ENCODE measurements around the gene ARHGAP10.
"Not testable (repeated sequence)": the region's sequence is repeated elsewhere in the genome, so short reads cannot be mapped to it uniquely, and the experiment has no call there.

Gene ARHGAP10

DNA sequence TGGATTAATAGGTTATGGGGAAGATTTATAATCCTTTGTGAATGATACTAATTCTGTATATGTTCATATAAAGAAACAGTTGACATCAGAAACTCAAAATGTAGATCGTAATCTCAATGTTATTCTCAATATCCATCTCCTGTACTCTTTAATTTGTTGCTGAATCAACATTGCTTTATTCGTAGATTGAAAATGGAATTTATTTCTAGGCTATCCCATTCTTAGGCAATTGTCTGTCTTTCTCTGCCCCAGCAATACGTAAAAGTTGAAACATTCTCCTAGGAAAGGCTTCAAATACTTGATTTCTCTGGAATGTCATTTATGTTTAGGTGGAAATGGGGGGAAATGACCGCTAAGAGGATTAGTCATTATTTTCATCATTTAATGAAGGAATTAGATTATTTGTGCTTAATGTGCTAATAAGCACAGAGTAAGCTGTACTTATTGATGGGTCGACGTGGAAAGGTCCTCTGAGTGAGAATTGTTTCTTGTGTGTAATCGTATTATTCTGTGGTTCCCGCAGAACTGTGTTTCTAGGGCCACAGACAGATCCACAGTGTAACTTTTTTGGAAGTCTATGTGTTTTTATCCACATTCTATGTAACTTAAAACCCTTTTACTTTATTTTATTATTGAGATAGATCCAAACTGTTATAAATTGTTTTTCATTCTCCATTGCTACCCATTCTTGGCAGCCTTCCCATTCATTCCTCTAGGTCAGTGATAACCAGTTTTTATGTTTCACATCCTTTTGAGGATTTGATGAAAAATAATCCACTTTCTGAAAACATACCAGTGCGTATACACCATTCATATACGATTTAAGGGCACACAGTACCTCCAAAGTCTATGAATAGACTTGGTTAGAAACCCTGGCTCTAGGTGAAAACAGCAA lies 262.9 kb downstream of the ARHGAP10 start:
- DNase-seq (ENCODE audit: low read depth), result no peak
- no peak overlapping the region for H3K4me3 ChIP-seq (ENCODE audit: low read depth, low read length)
- TF ChIP-seq, protein P1, sequence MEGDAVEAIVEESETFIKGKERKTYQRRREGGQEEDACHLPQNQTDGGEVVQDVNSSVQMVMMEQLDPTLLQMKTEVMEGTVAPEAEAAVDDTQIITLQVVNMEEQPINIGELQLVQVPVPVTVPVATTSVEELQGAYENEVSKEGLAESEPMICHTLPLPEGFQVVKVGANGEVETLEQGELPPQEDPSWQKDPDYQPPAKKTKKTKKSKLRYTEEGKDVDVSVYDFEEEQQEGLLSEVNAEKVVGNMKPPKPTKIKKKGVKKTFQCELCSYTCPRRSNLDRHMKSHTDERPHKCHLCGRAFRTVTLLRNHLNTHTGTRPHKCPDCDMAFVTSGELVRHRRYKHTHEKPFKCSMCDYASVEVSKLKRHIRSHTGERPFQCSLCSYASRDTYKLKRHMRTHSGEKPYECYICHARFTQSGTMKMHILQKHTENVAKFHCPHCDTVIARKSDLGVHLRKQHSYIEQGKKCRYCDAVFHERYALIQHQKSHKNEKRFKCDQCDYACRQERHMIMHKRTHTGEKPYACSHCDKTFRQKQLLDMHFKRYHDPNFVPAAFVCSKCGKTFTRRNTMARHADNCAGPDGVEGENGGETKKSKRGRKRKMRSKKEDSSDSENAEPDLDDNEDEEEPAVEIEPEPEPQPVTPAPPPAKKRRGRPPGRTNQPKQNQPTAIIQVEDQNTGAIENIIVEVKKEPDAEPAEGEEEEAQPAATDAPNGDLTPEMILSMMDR (IDR thresholded peaks at IDR 0.05; ENCODE audit: insufficient read depth, low read depth, low read length, missing control alignments), result no peak

DNA sequence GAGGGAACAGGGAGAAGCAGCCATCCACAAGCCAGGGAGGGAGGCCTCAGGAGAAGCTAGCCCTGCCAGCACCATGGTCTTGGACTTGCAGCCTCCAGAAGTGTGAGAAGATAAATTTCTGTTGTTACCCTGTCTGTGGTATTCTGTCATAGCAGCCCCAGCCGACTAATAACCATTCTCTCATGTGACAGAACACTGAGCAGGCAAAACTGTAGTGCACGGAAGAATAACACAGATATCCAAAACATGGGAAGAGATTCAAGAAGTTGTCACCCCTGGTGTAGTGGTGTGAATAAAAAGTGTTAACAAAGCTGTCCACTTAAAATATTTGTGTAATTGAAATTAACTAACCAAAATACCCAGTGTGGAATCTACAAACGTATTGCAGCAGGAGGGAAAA lies 265.0 kb downstream of the ARHGAP10 start:
- TF ChIP-seq, protein P1 (IDR thresholded peaks at IDR 0.05; ENCODE audit: insufficient read depth, low read depth, low read length, missing control alignments), result no peak
- H3K4me3 ChIP-seq (ENCODE audit: low read depth, low read length), result no peak overlapping the region
- DNase-seq (ENCODE audit: low read depth), result no peak

GRCh38 chr4:148000038-148000437 lies 268.1 kb downstream of the ARHGAP10 start:
- not testable (repeated sequence) for DNase-seq (ENCODE audit: low read depth); H3K4me3 ChIP-seq (ENCODE audit: low read depth, low read length)

- TF ChIP-seq, protein P1 (IDR thresholded peaks at IDR 0.05; ENCODE audit: insufficient read depth, low read depth, low read length, missing control alignments), result no peak
- no peak overlapping the region for H3K4me3 ChIP-seq (ENCODE audit: low read depth, low read length)
- peak; percentile 26 for DNase-seq (ENCODE audit: low read depth)
Observed at GRCh38 chr4:148004228-148004857, 272.5 kb downstream of the ARHGAP10 start.

DNA sequence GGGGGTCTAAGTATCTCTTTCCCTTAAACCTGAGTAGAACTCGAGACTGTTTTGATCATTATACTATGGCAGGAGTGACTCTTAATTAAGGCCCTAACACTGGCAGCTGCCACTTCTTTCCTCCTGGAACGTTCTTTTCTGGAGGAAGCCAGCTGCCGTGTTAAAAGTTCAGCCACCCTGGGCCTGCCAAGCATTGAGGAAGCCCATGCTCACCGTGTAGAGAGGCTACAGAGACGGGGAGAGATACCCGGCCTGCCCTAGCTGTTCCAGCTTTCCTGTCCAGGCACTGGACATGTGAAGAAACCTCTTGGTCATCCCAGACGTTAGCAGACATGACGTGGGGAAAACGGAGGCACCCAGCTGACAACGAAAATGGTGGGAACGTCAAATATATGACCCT lies 274.1 kb downstream of the ARHGAP10 start:
- TF ChIP-seq, protein P1 (IDR thresholded peaks at IDR 0.05; ENCODE audit: insufficient read depth, low read depth, low read length, missing control alignments), result no peak
- no peak for DNase-seq (ENCODE audit: low read depth)
- H3K4me3 ChIP-seq (ENCODE audit: low read depth, low read length), result no peak overlapping the region

- no peak for DNase-seq (ENCODE audit: low read depth)
- H3K4me3 ChIP-seq (ENCODE audit: low read depth, low read length), result no peak overlapping the region
- TF ChIP-seq, protein P1 (IDR thresholded peaks at IDR 0.05; ENCODE audit: insufficient read depth, low read depth, low read length, missing control alignments), result no peak
Observed at GRCh38 chr4:148007314-148007760, 275.4 kb downstream of the ARHGAP10 start.

DNA sequence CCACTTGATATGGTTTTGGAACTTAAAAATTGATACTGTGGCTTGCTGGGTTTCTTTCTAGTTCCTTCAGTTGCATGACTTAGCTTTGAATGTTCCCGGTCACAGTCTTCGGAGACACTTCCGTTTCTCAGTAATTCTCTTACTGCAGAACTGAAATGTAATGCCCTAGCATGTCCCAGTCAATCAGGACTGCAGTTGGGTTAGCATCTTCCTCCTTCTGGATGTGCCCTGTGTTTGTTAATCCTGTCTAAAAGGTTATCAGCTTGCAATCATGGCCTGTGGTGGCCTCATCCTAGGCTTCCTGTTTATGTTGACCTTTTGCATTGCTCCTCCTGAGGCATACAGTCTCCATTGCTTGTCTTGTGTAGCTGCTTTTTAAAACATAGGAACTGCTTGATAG lies 275.9 kb downstream of the ARHGAP10 start:
- no peak overlapping the region for H3K4me3 ChIP-seq (ENCODE audit: low read depth, low read length)
- TF ChIP-seq, protein P1 (IDR thresholded peaks at IDR 0.05; ENCODE audit: insufficient read depth, low read depth, low read length, missing control alignments), result no peak
- DNase-seq (ENCODE audit: low read depth), result no peak

Data from GM12865 (cell line).